ENCODE data around the gene BCAS1.

GRCh38 chr20:54107181-54107580 is 36.8 kb upstream of the BCAS1 start:
- TF ChIP-seq CTCF (IDR thresholded peaks at IDR 0.05; ENCODE audit: low read length) = no peak
- TF ChIP-seq EZH2 (optimal IDR thresholded peaks at IDR 0.05; ENCODE audit: low read depth, low read length) = no peak
